ENCODE results near the gene PGM1. TPM values are rescaled to one million over a fixed set of nuclear protein-coding genes. Genes with fewer than 3 reads are reported as not detected.

Gene PGM1
- total and polyA plus RNA-seq, 9 of the 15 experiments (the other 6 are each of a cell fraction or from before 2014, with no cell fraction given) = 0.03 to 0.31 (median 0.09) TPM; not detected in 5

GRCh38 chr1:63599799-63600198, 6.6 kb downstream of the PGM1 start:
- no peak overlapping the region for H3K9ac ChIP-seq (ENCODE audit: insufficient read depth in 1 of 2, low read depth in 2 of 2, low read length in 2 of 2)

More at GRCh38 chr1:63599799-63600198, 6.6 kb downstream of the PGM1 start:
- no peaks in the 10 kb centered on the region for H3K4me1 ChIP-seq (replicated peaks in 1 of 2; ENCODE audit: control insufficient read depth in 2 of 2, insufficient read depth in 2 of 2, low read length in 2 of 2)
- no peak overlapping the region for H2AFZ ChIP-seq (ENCODE audit: low read depth, low read length)
- H3K27ac ChIP-seq (ENCODE audit: extremely low read depth, low read depth, low read length) = no peak overlapping the region
- H3K4me2 ChIP-seq (ENCODE audit: insufficient read depth, low read length) = no peak overlapping the region
- TF ChIP-seq HOMEZ (CRISPR knock-in tag; IDR thresholded peaks at IDR 0.05) (no peak), HSF4 (CRISPR knock-in tag; IDR thresholded peaks at IDR 0.05; ENCODE audit: borderline replicate concordance) (no peak), CBX8 (IDR thresholded peaks at IDR 0.05; ENCODE audit: borderline replicate concordance, extremely low read depth, low read depth, low read length, poor library complexity, severe bottlenecking) (no peak), GATA2 (CRISPR knock-in tag; IDR thresholded peaks at IDR 0.05) (no peak), JUN (IDR thresholded peaks at IDR 0.05; ENCODE audit: borderline replicate concordance, low read depth, low read length) (no peak), JUN (CRISPR knock-in tag; IDR thresholded peaks at IDR 0.05; ENCODE audit: borderline replicate concordance) (no peak), SOX6 (IDR thresholded peaks at IDR 0.05) (no peak), NR2C1 (IDR thresholded peaks at IDR 0.05) (no peak), NR2C1 (tag; IDR thresholded peaks at IDR 0.05) (no peak), ZBTB7A (IDR thresholded peaks at IDR 0.05; ENCODE audit: borderline replicate concordance, control insufficient read depth, low read depth, low read length) (no peak), ZNF347 (CRISPR knock-in tag; IDR thresholded peaks at IDR 0.05; ENCODE audit: low read depth) (no peak), DNMT1 (IDR thresholded peaks at IDR 0.05) (no peak), MTF1 (CRISPR knock-in tag; IDR thresholded peaks at IDR 0.05; ENCODE audit: borderline replicate concordance) (no peak), ELF2 (CRISPR knock-in tag; IDR thresholded peaks at IDR 0.05) (no peak)
- TF ChIP-seq, protein P1, sequence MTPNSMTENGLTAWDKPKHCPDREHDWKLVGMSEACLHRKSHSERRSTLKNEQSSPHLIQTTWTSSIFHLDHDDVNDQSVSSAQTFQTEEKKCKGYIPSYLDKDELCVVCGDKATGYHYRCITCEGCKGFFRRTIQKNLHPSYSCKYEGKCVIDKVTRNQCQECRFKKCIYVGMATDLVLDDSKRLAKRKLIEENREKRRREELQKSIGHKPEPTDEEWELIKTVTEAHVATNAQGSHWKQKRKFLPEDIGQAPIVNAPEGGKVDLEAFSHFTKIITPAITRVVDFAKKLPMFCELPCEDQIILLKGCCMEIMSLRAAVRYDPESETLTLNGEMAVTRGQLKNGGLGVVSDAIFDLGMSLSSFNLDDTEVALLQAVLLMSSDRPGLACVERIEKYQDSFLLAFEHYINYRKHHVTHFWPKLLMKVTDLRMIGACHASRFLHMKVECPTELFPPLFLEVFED (CRISPR knock-in tag; conservative IDR thresholded peaks at IDR 0.05) = no peak
- TF ChIP-seq, protein P2, sequence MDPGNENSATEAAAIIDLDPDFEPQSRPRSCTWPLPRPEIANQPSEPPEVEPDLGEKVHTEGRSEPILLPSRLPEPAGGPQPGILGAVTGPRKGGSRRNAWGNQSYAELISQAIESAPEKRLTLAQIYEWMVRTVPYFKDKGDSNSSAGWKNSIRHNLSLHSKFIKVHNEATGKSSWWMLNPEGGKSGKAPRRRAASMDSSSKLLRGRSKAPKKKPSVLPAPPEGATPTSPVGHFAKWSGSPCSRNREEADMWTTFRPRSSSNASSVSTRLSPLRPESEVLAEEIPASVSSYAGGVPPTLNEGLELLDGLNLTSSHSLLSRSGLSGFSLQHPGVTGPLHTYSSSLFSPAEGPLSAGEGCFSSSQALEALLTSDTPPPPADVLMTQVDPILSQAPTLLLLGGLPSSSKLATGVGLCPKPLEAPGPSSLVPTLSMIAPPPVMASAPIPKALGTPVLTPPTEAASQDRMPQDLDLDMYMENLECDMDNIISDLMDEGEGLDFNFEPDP (CRISPR knock-in tag; IDR thresholded peaks at IDR 0.05) = no peak
- no peaks in the 10 kb centered on the region for H3K79me2 ChIP-seq (ENCODE audit: control insufficient read depth, insufficient read depth, low read length)
- WGBS (ENCODE audit: insufficient coverage, low coverage, missing lambda C conversion rate) = 14% methylated on average over 5 of the region's 5 CpGs
- no peaks in the 10 kb centered on the region for H4K20me1 ChIP-seq (replicated peaks; ENCODE audit: control insufficient read depth, insufficient read depth, low read length)
- no TSS peak for BruUV-seq (replicated peaks)
- H3K9me3 ChIP-seq (replicated peaks; ENCODE audit: control insufficient read depth, insufficient read depth, low read depth, low read length) = no peaks in the 10 kb centered on the region
- in situ Hi-C loops (cut with MboI) (no loop called here), intact Hi-C loops (cut with micrococcal nuclease) (no loop called here)
- ChIA-PET CTCF (ENCODE audit: low intra/inter-chr PET ratio) (no interaction called here), POLR2A (interaction anchor here (1.3 kb wide), 1 partner anchor 23 kb away, joined by 3 read pairs; no protein-coding TSS in a partner anchor)
- ATAC-seq (no peak), FAIRE-seq (no peak), DNase-seq (ENCODE audit: extremely low read depth in 1 of 4, low spot score in 3 of 4) (no peak)
- no peak overlapping the region for H3K4me3 ChIP-seq
- H3K9me1 ChIP-seq (ENCODE audit: control insufficient read depth, insufficient read depth, low read length) = no peaks in the 10 kb centered on the region
- H3K27me3 ChIP-seq (ENCODE audit: control insufficient read depth in 2 of 2, insufficient read depth in 2 of 2, low read length in 2 of 2) = peaks cover 4 to 6% of the 10 kb centered on the region in 2 experiments; a peak in 4 of 5 replicates
- H3K36me3 ChIP-seq (ENCODE audit: control insufficient read depth, insufficient read depth, low read length) = no peaks in the 10 kb centered on the region

All from K562 (cell line).